Measurements from ENCODE around the gene CALB2.

- TF ChIP-seq CTCF (conservative IDR thresholded peaks at IDR 0.05; ENCODE audit: low read depth in 2 of 2): no peak
- no peak for TF ChIP-seq EZH2phosphoT487 (IDR thresholded peaks at IDR 0.05; ENCODE audit: unreplicated experiment)
- no peak for TF ChIP-seq POLR2AphosphoS5 (IDR thresholded peaks at IDR 0.05; ENCODE audit: low read depth)
- no peak for TF ChIP-seq EZH2 (IDR thresholded peaks at IDR 0.05; ENCODE audit: low read depth, unreplicated experiment)
Measured at GRCh38 chr16:71365021-71365420, 6.5 kb downstream of the CALB2 start.
